Gastroesophageal sphincter (tissue), 4 donors: ENCODE measurements around the gene MRPL57. TPM values are rescaled to one million over a fixed set of nuclear protein-coding genes. Genes with fewer than 3 reads are reported as not detected.
"Not testable (repeated sequence)": the region's sequence is repeated elsewhere in the genome, so short reads cannot be mapped to it uniquely, and the experiment has no call there.

Experiments used
- ATAC-seq: fragments of 150-250 bp; one replicate; pipeline ENCODE4 v1.9.1; 2016; ENCODE audit warnings: mild to moderate bottlenecking, moderate library complexity
- H3K27ac ChIP-seq, 4 donors: fragments of 200-600 bp; sonication (generic) in 3 of 4; 1 replicate in 3 of 4; 2 replicates in 1 of 4; pipeline ENCODE4 v1.5.1; 2016 to 2019
- H3K27me3 ChIP-seq: fragments of 200-600 bp; sonication (generic); one replicate; pipeline ENCODE4 v1.5.1; 2019
- H3K36me3 ChIP-seq, 2 donors: fragments of 200-600 bp; sonication (generic); one replicate each; pipeline ENCODE4 v1.5.1; 2019; ENCODE audit warnings: control low read depth in 1 of 2
- H3K4me1 ChIP-seq, 3 donors: fragments of 200-600 bp; sonication (generic); 1 replicate in 2 of 3; 2 replicates in 1 of 3; pipeline ENCODE4 v1.5.1; 2016 to 2019; ENCODE audit warnings: control low read depth in 2 of 3
- H3K4me3 ChIP-seq, 2 donors: fragments of 200-600 bp; sonication (generic); one replicate each; pipeline ENCODE4 v1.5.1; 2019; ENCODE audit warnings: mild to moderate bottlenecking in 1 of 2, moderate library complexity in 1 of 2
- H3K9me3 ChIP-seq, 3 donors: fragments of 200-600 bp; sonication (generic); one replicate each; pipeline ENCODE4 v1.5.1; 2017 to 2019; ENCODE audit warnings: control low read depth in 2 of 3
- EP300 ChIP-seq: sonication (generic); formaldehyde crosslinking; IDR thresholded peaks from one replicate; pipeline ENCODE4 v1.6.1; 2017; ENCODE audit warnings: antibody characterized with exemption, mild to moderate bottlenecking
- POLR2A ChIP-seq, 2 donors: fragments of 450-650 bp; IDR thresholded peaks; one replicate each; pipeline ENCODE4 v1.6.1; 2017; ENCODE audit warnings: antibody characterized with exemption in 2 of 2, mild to moderate bottlenecking in 2 of 2, moderate library complexity in 1 of 2
- POLR2AphosphoS5 ChIP-seq: sonication (generic); formaldehyde crosslinking; IDR thresholded peaks from one replicate; pipeline ENCODE4 v1.6.1; 2017; ENCODE audit warnings: antibody characterized with exemption
- WGBS, 2 donors: methylation state at CpG; one replicate each; pipeline ENCODE4 v1.1.5; 2018; ENCODE audit warnings: low coverage in 1 of 2; 5-methylcytosine and 5-hydroxymethylcytosine counted together
- total RNA-seq, 4 donors: library from RNA; depleted of rRNA; stranded (reverse); fragments of >200 nt; gene quantifications; one replicate each; pipeline ENCODE4 v1.1.0, GENCODE V29; 2016
- TF ChIP-seq, protein P1 (sequence below), 4 experiments: fragments of 200-600 bp in 2 of 4; fragments of 450-650 bp in 2 of 4; sonication (generic) in 1 of 4; IDR thresholded peaks; one replicate each; pipeline ENCODE4 v1.5.1; 2017 to 2019; ENCODE audit warnings: antibody characterized with exemption in 4 of 4, mild to moderate bottlenecking in 2 of 4, moderate library complexity in 2 of 4

The MRPL57 gene
- total RNA-seq: 10 to 100 TPM; 19.8 to 50.3 (median 28.6) TPM

DNA sequence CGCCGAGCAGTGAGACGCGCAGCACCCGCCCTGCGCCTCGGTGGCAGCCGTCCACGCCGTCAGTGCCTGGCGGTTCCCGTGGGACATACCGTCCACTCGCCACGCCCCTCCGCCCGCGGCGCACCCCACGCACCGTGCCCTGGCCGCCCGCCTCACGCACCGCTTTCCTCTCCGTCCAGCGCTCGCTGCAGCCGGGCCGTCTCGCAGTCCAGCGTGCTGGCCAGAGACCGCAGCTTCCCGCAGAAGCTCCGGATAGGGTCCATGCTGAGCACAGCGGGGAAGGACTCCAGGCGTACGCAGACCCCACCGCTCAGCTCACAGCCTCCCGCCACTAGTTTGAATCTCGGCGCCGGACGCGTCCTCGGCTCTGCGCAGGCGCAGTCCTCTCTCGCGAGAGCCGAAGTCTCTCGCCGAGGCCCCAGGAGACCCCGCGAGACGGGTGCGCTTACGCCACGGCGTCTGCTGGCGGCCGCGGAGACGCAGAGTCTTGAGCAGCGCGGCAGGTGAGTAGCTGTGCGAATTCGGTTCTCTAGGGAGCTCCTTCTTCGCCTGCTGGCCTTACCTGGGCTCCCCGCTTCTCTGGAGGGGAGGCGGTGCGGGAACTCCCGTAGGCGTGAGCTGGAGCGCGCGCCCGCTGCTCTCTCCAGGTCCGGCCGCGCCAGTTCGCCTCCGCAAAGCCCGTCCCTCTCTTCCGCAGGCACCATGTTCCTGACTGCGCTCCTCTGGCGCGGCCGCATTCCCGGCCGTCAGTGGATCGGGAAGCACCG, at the start of gene MRPL57, which contains the start of gene SKA3:
Gene MRPL57, plus strand, starts transcription at position 444 of the 767 bp plus-strand sequence. Its CDS starts 259 bp downstream, at position 703.
Gene SKA3, minus strand, starts transcription at position 338 of the 767 bp plus-strand sequence. Its CDS starts 75 bp downstream, at position 263.
- no peaks in the 10 kb centered on the region for H3K36me3 ChIP-seq
- TF ChIP-seq POLR2A (IDR thresholded peaks at IDR 0.05) (peak; percentile 89 to 90), EP300 (no peak), POLR2AphosphoS5 (peak; percentile 92)
- TF ChIP-seq, protein P1, sequence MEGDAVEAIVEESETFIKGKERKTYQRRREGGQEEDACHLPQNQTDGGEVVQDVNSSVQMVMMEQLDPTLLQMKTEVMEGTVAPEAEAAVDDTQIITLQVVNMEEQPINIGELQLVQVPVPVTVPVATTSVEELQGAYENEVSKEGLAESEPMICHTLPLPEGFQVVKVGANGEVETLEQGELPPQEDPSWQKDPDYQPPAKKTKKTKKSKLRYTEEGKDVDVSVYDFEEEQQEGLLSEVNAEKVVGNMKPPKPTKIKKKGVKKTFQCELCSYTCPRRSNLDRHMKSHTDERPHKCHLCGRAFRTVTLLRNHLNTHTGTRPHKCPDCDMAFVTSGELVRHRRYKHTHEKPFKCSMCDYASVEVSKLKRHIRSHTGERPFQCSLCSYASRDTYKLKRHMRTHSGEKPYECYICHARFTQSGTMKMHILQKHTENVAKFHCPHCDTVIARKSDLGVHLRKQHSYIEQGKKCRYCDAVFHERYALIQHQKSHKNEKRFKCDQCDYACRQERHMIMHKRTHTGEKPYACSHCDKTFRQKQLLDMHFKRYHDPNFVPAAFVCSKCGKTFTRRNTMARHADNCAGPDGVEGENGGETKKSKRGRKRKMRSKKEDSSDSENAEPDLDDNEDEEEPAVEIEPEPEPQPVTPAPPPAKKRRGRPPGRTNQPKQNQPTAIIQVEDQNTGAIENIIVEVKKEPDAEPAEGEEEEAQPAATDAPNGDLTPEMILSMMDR (IDR thresholded peaks at IDR 0.05): peak in 3 of 4 experiments; percentile 40 to 59 (median 54)
- no peaks in the 10 kb centered on the region for H3K27me3 ChIP-seq
- peak within 1 kb of the TSS; percentile 84 to 98 (median 95) for H3K27ac ChIP-seq
- H3K9me3 ChIP-seq: no peaks in the 10 kb centered on the region
- peaks cover 0 to 27% (median 13%) of the 10 kb centered on the region in 3 donors for H3K4me1 ChIP-seq
- peak; percentile 99 for ATAC-seq
- WGBS, 2 donors: no CpG with 5 or more reads among the region's 93 CpGs
- peak within 1 kb of the TSS; percentile 77 to 93 for H3K4me3 ChIP-seq

DNA sequence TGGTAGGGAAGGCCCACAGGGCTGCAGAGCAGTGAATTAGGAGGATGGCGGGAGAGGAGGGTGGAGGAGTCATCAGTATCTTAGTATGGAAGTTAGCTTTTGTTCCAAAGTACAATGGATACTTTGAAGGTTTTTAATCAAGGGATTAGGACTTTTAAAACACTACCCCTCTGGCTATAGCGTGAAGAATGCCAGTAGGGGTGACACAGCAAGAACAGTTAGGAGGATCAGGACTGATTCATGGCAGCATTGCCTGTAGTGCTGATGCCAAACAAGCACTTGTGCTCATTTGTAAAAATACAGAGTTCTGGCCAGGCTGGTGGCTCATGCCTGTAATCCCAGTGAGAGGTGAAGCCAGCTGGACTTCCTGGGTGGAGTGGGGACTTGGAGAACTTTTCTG, 46.3 kb upstream of the MRPL57 start:
- ATAC-seq: no peak
- no peaks in the 10 kb centered on the region for H3K9me3 ChIP-seq
- H3K27ac ChIP-seq: no peak overlapping the region
- WGBS, 2 donors: 76 to 92% methylated on average over 2 of the region's 2 CpGs
- no peaks in the 10 kb centered on the region for H3K4me1 ChIP-seq
- peaks cover 15% of the 10 kb centered on the region for H3K27me3 ChIP-seq
- no peak overlapping the region for H3K4me3 ChIP-seq
- TF ChIP-seq, protein P1 (IDR thresholded peaks at IDR 0.05): no peak
- no peak for TF ChIP-seq POLR2AphosphoS5
- no peak for TF ChIP-seq EP300
- no peak for TF ChIP-seq POLR2A (IDR thresholded peaks at IDR 0.05)
- no peaks in the 10 kb centered on the region for H3K36me3 ChIP-seq

DNA sequence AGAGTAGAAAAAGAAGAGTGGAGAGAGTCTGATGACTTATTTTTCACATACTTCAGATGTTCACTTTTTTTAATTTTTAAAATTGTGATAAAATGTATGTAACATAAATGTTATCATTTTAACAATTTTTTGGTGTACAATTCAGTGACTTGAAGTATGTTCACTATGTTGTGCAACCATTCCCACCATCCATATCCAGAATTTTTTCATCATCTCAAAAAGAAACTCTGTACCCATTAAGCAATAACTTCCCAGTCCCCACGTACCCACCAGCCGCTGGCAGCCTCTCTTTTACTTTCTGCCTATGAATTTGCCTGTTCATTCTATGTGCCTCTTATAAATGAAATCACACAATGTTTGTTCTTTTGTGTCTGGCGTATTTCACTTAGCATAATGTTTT, 43.4 kb upstream of the MRPL57 start:
- H3K36me3 ChIP-seq: no peaks in the 10 kb centered on the region
- WGBS, 2 donors: 58 to 72% methylated on average over 3 of the region's 3 CpGs
- no peak overlapping the region for H3K27ac ChIP-seq
- peaks cover 19% of the 10 kb centered on the region for H3K27me3 ChIP-seq
- TF ChIP-seq POLR2AphosphoS5: no peak
- no peak for TF ChIP-seq POLR2A (IDR thresholded peaks at IDR 0.05)
- TF ChIP-seq, protein P1 (IDR thresholded peaks at IDR 0.05): no peak
- no peak for TF ChIP-seq EP300
- H3K9me3 ChIP-seq: no peaks in the 10 kb centered on the region
- H3K4me1 ChIP-seq: no peaks in the 10 kb centered on the region
- H3K4me3 ChIP-seq: no peak overlapping the region
- no peak for ATAC-seq

DNA sequence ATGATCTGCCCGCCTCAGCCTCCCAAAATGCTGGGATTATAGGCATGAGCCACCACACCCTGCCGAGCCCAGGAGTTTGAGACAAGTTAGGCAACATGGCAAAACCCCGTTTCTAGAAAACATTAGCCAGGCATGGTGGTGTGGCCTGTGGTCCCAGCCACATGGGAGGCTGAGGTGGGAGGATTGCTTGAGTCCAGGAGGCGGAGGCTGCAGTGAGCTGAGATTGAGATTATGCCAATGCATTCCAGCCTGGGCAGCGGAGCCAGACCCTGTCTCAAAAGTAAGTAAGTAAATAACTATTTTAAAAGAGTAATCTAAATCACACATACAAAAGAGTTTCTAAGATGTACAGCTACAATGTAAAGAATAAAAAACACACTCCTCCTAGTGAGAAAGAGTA, 42.0 kb upstream of the MRPL57 start:
- H3K27ac ChIP-seq: no peak overlapping the region
- peaks cover 19% of the 10 kb centered on the region for H3K27me3 ChIP-seq
- ATAC-seq: no peak
- peaks cover 0 to 2% (median 0%) of the 10 kb centered on the region in 3 donors for H3K4me1 ChIP-seq
- H3K36me3 ChIP-seq: no peaks in the 10 kb centered on the region
- H3K9me3 ChIP-seq: no peaks in the 10 kb centered on the region
- H3K4me3 ChIP-seq: no peak overlapping the region
- TF ChIP-seq POLR2AphosphoS5: no peak
- TF ChIP-seq, protein P1 (IDR thresholded peaks at IDR 0.05): no peak
- TF ChIP-seq POLR2A (IDR thresholded peaks at IDR 0.05): no peak
- no peak for TF ChIP-seq EP300
- WGBS, 2 donors: 67 to 94% methylated on average over 1 to 2 of the region's 5 CpGs

DNA sequence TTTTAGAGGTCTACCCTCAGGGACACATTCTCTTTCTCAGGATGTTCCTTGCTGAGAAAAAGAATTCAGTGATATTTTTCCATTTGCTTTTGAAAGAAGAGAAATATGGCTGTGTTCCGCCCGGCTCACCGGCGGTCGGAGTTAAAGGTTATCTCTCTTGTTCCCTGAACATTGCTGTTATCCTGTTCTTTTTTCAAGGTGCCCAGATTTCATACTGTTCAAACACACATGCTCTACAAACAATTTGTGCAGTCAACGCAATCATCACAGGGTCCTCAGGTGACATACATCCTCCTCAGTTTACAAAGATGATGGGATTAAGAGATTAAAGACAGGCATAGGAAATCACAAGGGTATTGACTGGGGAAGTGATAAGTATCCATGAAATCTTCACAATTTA, 40.6 kb upstream of the MRPL57 start:
- WGBS, 2 donors: 75 to 92% methylated on average over 4 to 6 of the region's 6 CpGs
- H3K27ac ChIP-seq, H3K36me3 ChIP-seq, H3K4me3 ChIP-seq, H3K9me3 ChIP-seq, H3K4me1 ChIP-seq, ATAC-seq: not testable (repeated sequence)
- H3K27me3 ChIP-seq: peaks cover 16% of the 10 kb centered on the region
